Panc1 (cell line): ENCODE measurements around the gene PIGC.

Experiments
- POLR2AphosphoS5 ChIP-seq: IDR thresholded peaks from 2 replicates; pipeline ENCODE4 v1.6.1; 2012; ENCODE audit warnings: mild to moderate bottlenecking, low read depth, low read length, moderate library complexity
- TF ChIP-seq, protein P1 (sequence below): fragments of 450-650 bp; IDR thresholded peaks from 2 replicates; pipeline ENCODE4 v1.5.1; 2017; ENCODE audit warnings: mild to moderate bottlenecking

DNA sequence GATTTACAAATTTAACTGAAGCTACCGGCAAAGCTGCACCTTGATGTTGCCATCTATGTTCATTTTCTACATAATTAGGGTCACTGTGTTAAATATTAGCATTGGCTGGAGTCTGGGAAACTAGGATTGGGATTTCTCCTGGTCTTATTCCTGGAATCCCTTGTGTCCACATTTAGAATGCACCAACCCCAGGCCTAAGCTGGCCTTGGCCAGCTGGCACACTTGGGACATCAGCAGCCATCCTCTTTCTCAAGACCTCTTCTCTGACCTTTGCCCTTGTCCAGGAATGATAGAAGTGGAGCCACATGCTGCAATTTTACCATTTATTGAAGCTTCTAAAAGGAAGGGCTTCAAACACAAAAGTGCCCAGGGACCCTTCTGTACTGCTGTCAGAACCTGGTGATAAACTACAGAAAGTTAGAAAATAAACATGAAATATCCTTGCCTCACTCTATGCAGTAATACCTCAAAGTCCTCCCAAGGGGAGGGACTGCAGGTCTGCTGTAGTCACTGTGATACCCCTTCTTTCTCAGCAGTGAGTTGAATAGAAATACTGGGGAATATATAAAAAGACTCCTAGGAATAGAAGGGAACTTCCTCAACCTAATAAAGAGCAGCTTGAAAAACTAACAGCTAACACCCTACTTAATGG, 13.7 kb upstream of the PIGC start:
- TF ChIP-seq, protein P1, sequence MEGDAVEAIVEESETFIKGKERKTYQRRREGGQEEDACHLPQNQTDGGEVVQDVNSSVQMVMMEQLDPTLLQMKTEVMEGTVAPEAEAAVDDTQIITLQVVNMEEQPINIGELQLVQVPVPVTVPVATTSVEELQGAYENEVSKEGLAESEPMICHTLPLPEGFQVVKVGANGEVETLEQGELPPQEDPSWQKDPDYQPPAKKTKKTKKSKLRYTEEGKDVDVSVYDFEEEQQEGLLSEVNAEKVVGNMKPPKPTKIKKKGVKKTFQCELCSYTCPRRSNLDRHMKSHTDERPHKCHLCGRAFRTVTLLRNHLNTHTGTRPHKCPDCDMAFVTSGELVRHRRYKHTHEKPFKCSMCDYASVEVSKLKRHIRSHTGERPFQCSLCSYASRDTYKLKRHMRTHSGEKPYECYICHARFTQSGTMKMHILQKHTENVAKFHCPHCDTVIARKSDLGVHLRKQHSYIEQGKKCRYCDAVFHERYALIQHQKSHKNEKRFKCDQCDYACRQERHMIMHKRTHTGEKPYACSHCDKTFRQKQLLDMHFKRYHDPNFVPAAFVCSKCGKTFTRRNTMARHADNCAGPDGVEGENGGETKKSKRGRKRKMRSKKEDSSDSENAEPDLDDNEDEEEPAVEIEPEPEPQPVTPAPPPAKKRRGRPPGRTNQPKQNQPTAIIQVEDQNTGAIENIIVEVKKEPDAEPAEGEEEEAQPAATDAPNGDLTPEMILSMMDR, result no peak
- no peak for TF ChIP-seq POLR2AphosphoS5
